Measurements from ENCODE around the gene ZNF836.

DNA sequence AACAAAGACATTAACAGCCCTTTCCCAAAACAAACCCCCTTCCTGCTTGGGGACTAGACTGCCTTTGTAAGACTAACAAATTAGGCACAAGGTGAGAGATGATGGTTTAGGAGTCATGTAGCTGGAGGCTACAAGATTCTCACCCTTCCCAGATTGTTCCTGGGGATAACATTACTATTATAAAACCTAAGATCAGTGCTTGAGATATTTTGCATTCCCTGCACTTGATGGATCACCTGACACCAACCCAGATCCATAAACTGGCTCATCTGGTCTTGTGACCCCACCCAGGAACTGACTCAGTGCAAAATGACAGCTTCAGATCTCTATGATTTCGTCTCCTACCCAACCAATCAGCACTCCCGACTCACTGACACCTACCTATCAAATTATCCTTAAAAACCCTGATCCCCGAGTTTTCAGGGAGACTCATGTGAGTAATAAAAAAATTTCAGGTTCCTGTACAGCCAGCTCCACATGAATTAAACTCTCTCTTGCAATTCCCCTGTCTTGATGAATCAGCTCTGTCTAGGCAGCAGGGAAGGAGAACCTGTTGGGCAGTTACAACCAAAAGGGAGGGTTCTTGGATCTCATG lies 29.3 kb downstream of the ZNF836 start:
- TF ChIP-seq, protein P1, sequence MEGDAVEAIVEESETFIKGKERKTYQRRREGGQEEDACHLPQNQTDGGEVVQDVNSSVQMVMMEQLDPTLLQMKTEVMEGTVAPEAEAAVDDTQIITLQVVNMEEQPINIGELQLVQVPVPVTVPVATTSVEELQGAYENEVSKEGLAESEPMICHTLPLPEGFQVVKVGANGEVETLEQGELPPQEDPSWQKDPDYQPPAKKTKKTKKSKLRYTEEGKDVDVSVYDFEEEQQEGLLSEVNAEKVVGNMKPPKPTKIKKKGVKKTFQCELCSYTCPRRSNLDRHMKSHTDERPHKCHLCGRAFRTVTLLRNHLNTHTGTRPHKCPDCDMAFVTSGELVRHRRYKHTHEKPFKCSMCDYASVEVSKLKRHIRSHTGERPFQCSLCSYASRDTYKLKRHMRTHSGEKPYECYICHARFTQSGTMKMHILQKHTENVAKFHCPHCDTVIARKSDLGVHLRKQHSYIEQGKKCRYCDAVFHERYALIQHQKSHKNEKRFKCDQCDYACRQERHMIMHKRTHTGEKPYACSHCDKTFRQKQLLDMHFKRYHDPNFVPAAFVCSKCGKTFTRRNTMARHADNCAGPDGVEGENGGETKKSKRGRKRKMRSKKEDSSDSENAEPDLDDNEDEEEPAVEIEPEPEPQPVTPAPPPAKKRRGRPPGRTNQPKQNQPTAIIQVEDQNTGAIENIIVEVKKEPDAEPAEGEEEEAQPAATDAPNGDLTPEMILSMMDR (IDR thresholded peaks at IDR 0.05; ENCODE audit: poor library complexity), result no peak
- TF ChIP-seq EZH2 (IDR thresholded peaks at IDR 0.05; ENCODE audit: borderline replicate concordance), result no peak

Data from hepatocyte (in vitro differentiated cells).